Common myeloid progenitor, CD34-positive (primary cell): Measurements from ENCODE around the gene RPL28.

Experiments used
- CTCF ChIA-PET: fragments of 350-600 bp; sonication (Branson Sonifier 250); formaldehyde crosslinking; loops from one replicate; lab custom pipeline; 2021; ENCODE audit warnings: antibody characterized with exemption; lab: Charles Lee
- POLR2A ChIA-PET: fragments of 350-600 bp; sonication (Branson Sonifier 250); formaldehyde crosslinking; loops from one replicate; lab custom pipeline; 2021; ENCODE audit warnings: antibody characterized with exemption; lab: Charles Lee
- DNase-seq, 3 donors: peaks; one replicate each; pipeline versions ENCODE4 v3.0.0 to v3.0.0-alpha.2; 2013
- H3K27ac ChIP-seq, 2 experiments: 1 replicate in 1 of 2; 2 replicates in 1 of 2; pipeline ENCODE4 v1.7.0; 2013; ENCODE audit warnings: inconsistent platforms in 2 of 2, low read length in 2 of 2, mild to moderate bottlenecking in 2 of 2, low read depth in 1 of 2, moderate library complexity in 1 of 2; ENCODE audit not compliant: severe bottlenecking in 2 of 2, insufficient read depth in 1 of 2, poor library complexity in 1 of 2
- H3K27me3 ChIP-seq, 5 experiments: replicated peaks in 2 of 5; 1 replicate in 3 of 5; 2 replicates in 2 of 5; pipeline versions ENCODE4 v1.6.1 to v1.7.0; 2013; ENCODE audit warnings: low read length in 4 of 5, mild to moderate bottlenecking in 2 of 5, moderate library complexity in 2 of 5, inconsistent platforms in 1 of 5; ENCODE audit not compliant: insufficient read depth in 5 of 5, control insufficient read depth in 4 of 5
- H3K36me3 ChIP-seq, 4 experiments: 1 replicate in 2 of 4; 2 replicates in 2 of 4; pipeline versions ENCODE4 v1.6.1 to v1.7.0; 2013; ENCODE audit warnings: low read length in 3 of 4, control low read depth in 1 of 4, mild to moderate bottlenecking in 1 of 4; ENCODE audit not compliant: control insufficient read depth in 4 of 4, insufficient read depth in 4 of 4
- H3K4me1 ChIP-seq, 4 experiments: 1 replicate in 3 of 4; 2 replicates in 1 of 4; pipeline versions ENCODE4 v1.6.1 to v1.7.1; 2013; ENCODE audit warnings: low read length in 3 of 4, mild to moderate bottlenecking in 3 of 4, control low read depth in 1 of 4, inconsistent platforms in 1 of 4, moderate library complexity in 1 of 4; ENCODE audit not compliant: control insufficient read depth in 4 of 4, insufficient read depth in 4 of 4; ENCODE audit errors: control extremely low read depth in 1 of 4
- H3K4me3 ChIP-seq, 7 experiments: 1 replicate in 4 of 7; 2 replicates in 3 of 7; pipeline versions ENCODE4 v1.5.1 to v1.7.0; 2013; ENCODE audit warnings: mild to moderate bottlenecking in 7 of 7, low read length in 6 of 7, moderate library complexity in 6 of 7, inconsistent platforms in 2 of 7, low read depth in 2 of 7, control low read depth in 1 of 7; ENCODE audit not compliant: insufficient read depth in 4 of 7, control insufficient read depth in 1 of 7; ENCODE audit errors: extremely low read depth in 1 of 7
- H3K9me3 ChIP-seq, 5 experiments: 1 replicate in 4 of 5; 2 replicates in 1 of 5; pipeline versions ENCODE4 v1.6.1 to v1.7.1; 2013; ENCODE audit warnings: low read length in 4 of 5, mild to moderate bottlenecking in 2 of 5, inconsistent platforms in 1 of 5, low read depth in 1 of 5, moderate library complexity in 1 of 5; ENCODE audit not compliant: control insufficient read depth in 4 of 5, insufficient read depth in 2 of 5; ENCODE audit errors: control extremely low read depth in 1 of 5
- WGBS: methylation state at CpG from one replicate; pipeline ENCODE4 v1.1.5; 2013; ENCODE audit not compliant: insufficient coverage; 5-methylcytosine and 5-hydroxymethylcytosine counted together

The RPL28 gene

GRCh38 chr19:55341171-55341588, 44.6 kb upstream of the RPL28 start:
- Histone ChIP-seq H3K4me1 (peaks cover 0 to 27% (median 25%) of the 10 kb centered on the region in 4 experiments), H3K4me3 (peak overlapping the region in 6 of 7 experiments; percentile 48 to 85 (median 82)), H3K27ac (peak overlapping the region in 1 of 2 experiments; percentile 91), H3K9me3 (no peaks in the 10 kb centered on the region), H3K27me3 (no peaks in the 10 kb centered on the region), H3K36me3 (peaks cover 2 to 31% (median 16%) of the 10 kb centered on the region in 4 experiments)
- DNase-seq, result peak in 2 of 3 donors; percentile 52
- ChIA-PET POLR2A (interaction anchor here (0.6 to 1.1 kb wide), 2 partner anchors 43 to 83 kb away, joined by 4 to 7 read pairs; no protein-coding TSS in a partner anchor), CTCF (interaction anchor here (0.5 to 1.4 kb wide), 3 partner anchors 10 to 1229 kb away, joined by 3 to 7 read pairs (median 4); no protein-coding TSS in a partner anchor)
- 0% methylated on average over 3 of the region's 15 CpGs for WGBS

- H3K36me3 ChIP-seq, result peaks cover 2 to 31% (median 20%) of the 10 kb centered on the region in 4 experiments
- H3K4me3 ChIP-seq, result peak overlapping the region in 5 of 7 experiments; percentile 7 to 85 (median 46)
- CTCF ChIA-PET, result interaction anchor here (0.9 to 1.4 kb wide), 2 partner anchors 10 to 18 kb away, joined by 3 to 7 read pairs; no protein-coding TSS in a partner anchor
- no peaks in the 10 kb centered on the region for H3K27me3 ChIP-seq
- H3K9me3 ChIP-seq, result no peaks in the 10 kb centered on the region
- POLR2A ChIA-PET, result interaction anchor here (1.1 kb wide), 1 partner anchor 43 kb away, joined by 4 read pairs; no protein-coding TSS in a partner anchor
- 96% methylated on average over 48 of the region's 50 CpGs for WGBS
- DNase-seq, result no peak
- H3K27ac ChIP-seq, result no peak overlapping the region
- H3K4me1 ChIP-seq, result peaks cover 0 to 27% (median 25%) of the 10 kb centered on the region in 4 experiments
Observed at GRCh38 chr19:55341595-55342531, 43.9 kb upstream of the RPL28 start.

GRCh38 chr19:55344444-55344843, 41.3 kb upstream of the RPL28 start:
- Histone ChIP-seq H3K4me1 (peaks cover 0 to 18% (median 16%) of the 10 kb centered on the region in 4 experiments), H3K36me3 (peaks cover 2 to 38% (median 25%) of the 10 kb centered on the region in 4 experiments), H3K4me3 (no peak overlapping the region), H3K27me3 (no peaks in the 10 kb centered on the region), H3K9me3 (no peaks in the 10 kb centered on the region), H3K27ac (no peak overlapping the region)
- POLR2A ChIA-PET, result no interaction called here
- DNase-seq, result no peak
- WGBS, result 95% methylated on average over 8 of the region's 9 CpGs
- CTCF ChIA-PET, result no interaction called here

GRCh38 chr19:55345101-55345817, 40.5 kb upstream of the RPL28 start:
- H3K27ac ChIP-seq, result no peak overlapping the region
- CTCF ChIA-PET, result no interaction called here
- peaks cover 0 to 16% (median 13%) of the 10 kb centered on the region in 4 experiments for H3K4me1 ChIP-seq
- H3K36me3 ChIP-seq, result peaks cover 2 to 38% (median 25%) of the 10 kb centered on the region in 4 experiments
- WGBS, result 98% methylated on average over 20 of the region's 22 CpGs
- no peak overlapping the region for H3K4me3 ChIP-seq
- H3K9me3 ChIP-seq, result no peaks in the 10 kb centered on the region
- no peaks in the 10 kb centered on the region for H3K27me3 ChIP-seq
- POLR2A ChIA-PET, result no interaction called here
- no peak for DNase-seq

GRCh38 chr19:55345818-55346724, 39.7 kb upstream of the RPL28 start:
- no peak overlapping the region for H3K4me3 ChIP-seq
- ChIA-PET POLR2A (no interaction called here), CTCF (no interaction called here)
- peaks cover 0 to 4% (median 0%) of the 10 kb centered on the region in 5 experiments for H3K27me3 ChIP-seq
- H3K36me3 ChIP-seq, result peaks cover 2 to 38% (median 25%) of the 10 kb centered on the region in 4 experiments
- H3K27ac ChIP-seq, result no peak overlapping the region
- WGBS, result 98% methylated on average over 37 of the region's 43 CpGs
- H3K4me1 ChIP-seq, result peaks cover 0 to 8% (median 6%) of the 10 kb centered on the region in 4 experiments
- H3K9me3 ChIP-seq, result no peaks in the 10 kb centered on the region
- no peak for DNase-seq

- no peak overlapping the region for H3K27ac ChIP-seq
- ChIA-PET CTCF (interaction anchor here (0.6 to 1.4 kb wide), 2 partner anchors 12 to 45 kb away, joined by 3 to 6 read pairs; no protein-coding TSS in a partner anchor), POLR2A (no interaction called here)
- no peaks in the 10 kb centered on the region for H3K9me3 ChIP-seq
- peaks cover 0 to 2% (median 0%) of the 10 kb centered on the region in 4 experiments for H3K4me1 ChIP-seq
- no peak for DNase-seq
- WGBS, result 97% methylated on average over 30 of the region's 41 CpGs
- peaks cover 2 to 36% (median 25%) of the 10 kb centered on the region in 4 experiments for H3K36me3 ChIP-seq
- no peak overlapping the region for H3K4me3 ChIP-seq
- H3K27me3 ChIP-seq, result peaks cover 0 to 12% (median 1%) of the 10 kb centered on the region in 5 experiments
Observed at GRCh38 chr19:55346725-55347441, 38.8 kb upstream of the RPL28 start.
